ENCODE results near the gene PSMF1. TPM values are rescaled to one million over a fixed set of nuclear protein-coding genes. Genes with fewer than 3 reads are reported as not detected.

PSMF1 gene
- total and polyA plus RNA-seq, 2 donors (not counting 1 experiment from before 2014, with no cell fraction given), result 26.4 to 141 TPM

GRCh38 chr20:1163105-1163504 is 44.7 kb downstream of the PSMF1 start:
- no peak overlapping the region for H3K27ac ChIP-seq (ENCODE audit: insufficient read depth, low read length)
- H3K4me1 ChIP-seq (ENCODE audit: control insufficient read depth, extremely low read depth, insufficient read depth, low read length), result no peaks in the 10 kb centered on the region
- no peaks in the 10 kb centered on the region for H3K27me3 ChIP-seq (ENCODE audit: control insufficient read depth, insufficient read depth, low read length)
- no peak for DNase-seq (ENCODE audit: low read depth in 2 of 2)
- peaks cover 20% of the 10 kb centered on the region for H3K36me3 ChIP-seq (ENCODE audit: control insufficient read depth, insufficient read depth, low read length)
- no peaks in the 10 kb centered on the region for H4K20me1 ChIP-seq (ENCODE audit: control insufficient read depth, extremely low read depth, insufficient read depth, low read length)
- H3K4me3 ChIP-seq (replicated peaks in 1 of 4; ENCODE audit: control extremely low read depth in 1 of 4, insufficient read depth in 1 of 4, low read depth in 3 of 4, low read length in 4 of 4), result no peak overlapping the region
- no peak overlapping the region for H3K9ac ChIP-seq (ENCODE audit: insufficient read depth, low read length)
- no peaks in the 10 kb centered on the region for H3K79me2 ChIP-seq (ENCODE audit: control insufficient read depth, insufficient read depth, low read length)
- H3K9me3 ChIP-seq (ENCODE audit: control insufficient read depth, insufficient read depth, low read depth, low read length), result no peaks in the 10 kb centered on the region
- H2AFZ ChIP-seq (ENCODE audit: low read length), result no peak overlapping the region
- TF ChIP-seq EZH2 (IDR thresholded peaks at IDR 0.05; ENCODE audit: low read length, missing control alignments) (no peak), CTCF (conservative IDR thresholded peaks at IDR 0.05 in 1 of 2, IDR thresholded peaks at IDR 0.05 in 1 of 2; ENCODE audit: low read depth in 1 of 2, low read length in 2 of 2) (no peak)
- no peak overlapping the region for H3K4me2 ChIP-seq (ENCODE audit: extremely low read depth, insufficient read depth, low read length)

GRCh38 chr20:1163653-1164052 is 45.3 kb downstream of the PSMF1 start:
- H3K27ac ChIP-seq (ENCODE audit: insufficient read depth, low read length), result no peak overlapping the region
- H3K4me1 ChIP-seq (ENCODE audit: control insufficient read depth, extremely low read depth, insufficient read depth, low read length), result no peaks in the 10 kb centered on the region
- H3K27me3 ChIP-seq (ENCODE audit: control insufficient read depth, insufficient read depth, low read length), result no peaks in the 10 kb centered on the region
- no peaks in the 10 kb centered on the region for H4K20me1 ChIP-seq (ENCODE audit: control insufficient read depth, extremely low read depth, insufficient read depth, low read length)
- DNase-seq (ENCODE audit: low read depth in 2 of 2), result no peak
- no peaks in the 10 kb centered on the region for H3K79me2 ChIP-seq (ENCODE audit: control insufficient read depth, insufficient read depth, low read length)
- no peak overlapping the region for H3K4me3 ChIP-seq (replicated peaks in 1 of 4; ENCODE audit: control extremely low read depth in 1 of 4, insufficient read depth in 1 of 4, low read depth in 3 of 4, low read length in 4 of 4)
- H3K4me2 ChIP-seq (ENCODE audit: extremely low read depth, insufficient read depth, low read length), result no peak overlapping the region
- TF ChIP-seq CTCF (conservative IDR thresholded peaks at IDR 0.05 in 1 of 2, IDR thresholded peaks at IDR 0.05 in 1 of 2; ENCODE audit: low read depth in 1 of 2, low read length in 2 of 2), result no peak
- TF ChIP-seq EZH2 (IDR thresholded peaks at IDR 0.05; ENCODE audit: low read length, missing control alignments), result no peak
- no peak overlapping the region for H2AFZ ChIP-seq (ENCODE audit: low read length)
- no peak overlapping the region for H3K9ac ChIP-seq (ENCODE audit: insufficient read depth, low read length)
- H3K9me3 ChIP-seq (ENCODE audit: control insufficient read depth, insufficient read depth, low read depth, low read length), result no peaks in the 10 kb centered on the region
- H3K36me3 ChIP-seq (ENCODE audit: control insufficient read depth, insufficient read depth, low read length), result peaks cover 21% of the 10 kb centered on the region

GRCh38 chr20:1164871-1165270 is 46.5 kb downstream of the PSMF1 start:
- no peak overlapping the region for H2AFZ ChIP-seq (ENCODE audit: low read length)
- H3K27me3 ChIP-seq (ENCODE audit: control insufficient read depth, insufficient read depth, low read length), result no peaks in the 10 kb centered on the region
- no peaks in the 10 kb centered on the region for H4K20me1 ChIP-seq (ENCODE audit: control insufficient read depth, extremely low read depth, insufficient read depth, low read length)
- peaks cover 24% of the 10 kb centered on the region for H3K36me3 ChIP-seq (ENCODE audit: control insufficient read depth, insufficient read depth, low read length)
- H3K79me2 ChIP-seq (ENCODE audit: control insufficient read depth, insufficient read depth, low read length), result no peaks in the 10 kb centered on the region
- no peak for TF ChIP-seq EZH2 (IDR thresholded peaks at IDR 0.05; ENCODE audit: low read length, missing control alignments)
- no peak for TF ChIP-seq CTCF (conservative IDR thresholded peaks at IDR 0.05 in 1 of 2, IDR thresholded peaks at IDR 0.05 in 1 of 2; ENCODE audit: low read depth in 1 of 2, low read length in 2 of 2)
- no peaks in the 10 kb centered on the region for H3K4me1 ChIP-seq (ENCODE audit: control insufficient read depth, extremely low read depth, insufficient read depth, low read length)
- H3K4me3 ChIP-seq (replicated peaks in 1 of 4; ENCODE audit: control extremely low read depth in 1 of 4, insufficient read depth in 1 of 4, low read depth in 3 of 4, low read length in 4 of 4), result no peak overlapping the region
- H3K27ac ChIP-seq (ENCODE audit: insufficient read depth, low read length), result no peak overlapping the region
- H3K9me3 ChIP-seq (ENCODE audit: control insufficient read depth, insufficient read depth, low read depth, low read length), result no peaks in the 10 kb centered on the region
- no peak for DNase-seq (ENCODE audit: low read depth in 2 of 2)
- H3K4me2 ChIP-seq (ENCODE audit: extremely low read depth, insufficient read depth, low read length), result no peak overlapping the region
- H3K9ac ChIP-seq (ENCODE audit: insufficient read depth, low read length), result no peak overlapping the region

All from fibroblast of lung (primary cell).